DND-41 (cell line): Measurements from ENCODE around the gene KCNH1.

ENCODE experiments used
- ATAC-seq: fragments of 200-7000 bp; cut with Tn5 transposase; 3 replicates; pipeline ENCODE4 v1.9.1; 2021; ENCODE audit warnings: low read depth; ENCODE audit not compliant: insufficient read depth
- DNase-seq: peaks from one replicate; pipeline ENCODE4 v3.0.0-alpha.2; 2020
- H2AFZ ChIP-seq: 2 replicates; pipeline ENCODE4 v1.6.0; 2012; ENCODE audit warnings: low read depth, low read length
- H3K27ac ChIP-seq: 2 replicates; pipeline ENCODE4 v1.5.1; 2012; ENCODE audit warnings: low read length, inconsistent platforms
- H3K27me3 ChIP-seq: fragments of 200-600 bp; sonication (generic); 2 replicates; pipeline ENCODE4 v1.6.0; 2012; ENCODE audit warnings: low read length, mild to moderate bottlenecking, inconsistent platforms; ENCODE audit not compliant: insufficient read depth, poor library complexity
- H3K36me3 ChIP-seq: 2 replicates; pipeline ENCODE4 v1.5.1; 2012; ENCODE audit warnings: low read length, inconsistent platforms; ENCODE audit not compliant: insufficient read depth
- H3K4me1 ChIP-seq: 2 replicates; pipeline ENCODE4 v1.5.1; 2012; ENCODE audit warnings: mild to moderate bottlenecking, low read length; ENCODE audit not compliant: insufficient read depth
- H3K4me2 ChIP-seq: 2 replicates; pipeline ENCODE4 v1.6.0; 2012; ENCODE audit warnings: mild to moderate bottlenecking, moderate library complexity, low read length, inconsistent platforms; ENCODE audit not compliant: insufficient read depth
- H3K4me3 ChIP-seq, 2 experiments: fragments of 200-600 bp in 1 of 2; shearing (Covaris generic) in 1 of 2; 2 replicates each; pipeline ENCODE4 v1.5.1; 2012 to 2016; ENCODE audit warnings: inconsistent platforms in 2 of 2, low read length in 2 of 2, mild to moderate bottlenecking in 2 of 2, low read depth in 1 of 2, moderate library complexity in 1 of 2
- H3K79me2 ChIP-seq: 2 replicates; pipeline ENCODE4 v1.6.0; 2012; ENCODE audit warnings: low read length, inconsistent platforms; ENCODE audit not compliant: insufficient read depth
- H3K9ac ChIP-seq: 2 replicates; pipeline ENCODE4 v1.6.0; 2012; ENCODE audit warnings: low read depth, mild to moderate bottlenecking, inconsistent platforms, low read length, moderate library complexity
- H3K9me3 ChIP-seq: 2 replicates; pipeline ENCODE4 v1.5.1; 2012; ENCODE audit warnings: low read length, moderate library complexity, mild to moderate bottlenecking, inconsistent platforms; ENCODE audit not compliant: insufficient read depth, severe bottlenecking
- H4K20me1 ChIP-seq: 2 replicates; pipeline ENCODE4 v1.6.0; 2012; ENCODE audit warnings: low read length; ENCODE audit not compliant: insufficient read depth
- EZH2 ChIP-seq: IDR thresholded peaks from 3 replicates; pipeline ENCODE4 v1.6.1; 2012; ENCODE audit warnings: borderline replicate concordance, low read depth, mild to moderate bottlenecking, moderate library complexity, low read length, inconsistent platforms; ENCODE audit not compliant: severe bottlenecking
- TF ChIP-seq, protein P1 (sequence below): IDR thresholded peaks from 2 replicates; pipeline ENCODE4 v1.5.1; 2012; ENCODE audit warnings: borderline replicate concordance, low read length, moderate library complexity, mild to moderate bottlenecking; ENCODE audit not compliant: poor library complexity, severe bottlenecking; ENCODE audit errors: extremely low read depth

KCNH1 gene

DNA sequence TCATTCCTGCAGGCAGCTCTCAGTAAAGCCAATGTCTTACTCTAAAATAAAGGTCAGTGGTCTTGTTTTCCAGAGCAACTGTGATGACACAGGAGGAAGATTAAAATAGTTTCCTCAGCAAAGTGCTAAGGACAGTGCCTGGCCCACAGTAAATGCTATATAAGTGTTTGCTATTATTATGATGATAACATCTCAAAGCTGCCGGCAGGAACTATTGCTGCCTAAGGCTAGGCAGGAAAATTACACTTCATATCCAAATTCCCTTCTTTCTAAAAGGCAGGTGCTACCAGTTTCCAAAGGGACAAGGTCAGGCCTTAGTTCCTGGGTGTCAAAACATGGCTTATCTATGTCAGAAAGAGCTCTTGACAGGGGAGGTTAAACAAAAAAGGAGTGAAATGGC lies 403.9 kb downstream of the KCNH1 start:
- Histone ChIP-seq H3K9me3 (no peaks in the 10 kb centered on the region), H2AFZ (no peak overlapping the region), H3K27me3 (no peaks in the 10 kb centered on the region), H3K4me1 (no peaks in the 10 kb centered on the region), H3K79me2 (no peaks in the 10 kb centered on the region), H3K4me2 (no peak overlapping the region), H3K4me3 (no peak overlapping the region), H4K20me1 (no peaks in the 10 kb centered on the region), H3K27ac (no peak overlapping the region), H3K9ac (no peak overlapping the region), H3K36me3 (no peaks in the 10 kb centered on the region)
- DNase-seq, result no peak
- TF ChIP-seq EZH2, result no peak
- TF ChIP-seq, protein P1, sequence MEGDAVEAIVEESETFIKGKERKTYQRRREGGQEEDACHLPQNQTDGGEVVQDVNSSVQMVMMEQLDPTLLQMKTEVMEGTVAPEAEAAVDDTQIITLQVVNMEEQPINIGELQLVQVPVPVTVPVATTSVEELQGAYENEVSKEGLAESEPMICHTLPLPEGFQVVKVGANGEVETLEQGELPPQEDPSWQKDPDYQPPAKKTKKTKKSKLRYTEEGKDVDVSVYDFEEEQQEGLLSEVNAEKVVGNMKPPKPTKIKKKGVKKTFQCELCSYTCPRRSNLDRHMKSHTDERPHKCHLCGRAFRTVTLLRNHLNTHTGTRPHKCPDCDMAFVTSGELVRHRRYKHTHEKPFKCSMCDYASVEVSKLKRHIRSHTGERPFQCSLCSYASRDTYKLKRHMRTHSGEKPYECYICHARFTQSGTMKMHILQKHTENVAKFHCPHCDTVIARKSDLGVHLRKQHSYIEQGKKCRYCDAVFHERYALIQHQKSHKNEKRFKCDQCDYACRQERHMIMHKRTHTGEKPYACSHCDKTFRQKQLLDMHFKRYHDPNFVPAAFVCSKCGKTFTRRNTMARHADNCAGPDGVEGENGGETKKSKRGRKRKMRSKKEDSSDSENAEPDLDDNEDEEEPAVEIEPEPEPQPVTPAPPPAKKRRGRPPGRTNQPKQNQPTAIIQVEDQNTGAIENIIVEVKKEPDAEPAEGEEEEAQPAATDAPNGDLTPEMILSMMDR, result no peak
- no peak for ATAC-seq

DNA sequence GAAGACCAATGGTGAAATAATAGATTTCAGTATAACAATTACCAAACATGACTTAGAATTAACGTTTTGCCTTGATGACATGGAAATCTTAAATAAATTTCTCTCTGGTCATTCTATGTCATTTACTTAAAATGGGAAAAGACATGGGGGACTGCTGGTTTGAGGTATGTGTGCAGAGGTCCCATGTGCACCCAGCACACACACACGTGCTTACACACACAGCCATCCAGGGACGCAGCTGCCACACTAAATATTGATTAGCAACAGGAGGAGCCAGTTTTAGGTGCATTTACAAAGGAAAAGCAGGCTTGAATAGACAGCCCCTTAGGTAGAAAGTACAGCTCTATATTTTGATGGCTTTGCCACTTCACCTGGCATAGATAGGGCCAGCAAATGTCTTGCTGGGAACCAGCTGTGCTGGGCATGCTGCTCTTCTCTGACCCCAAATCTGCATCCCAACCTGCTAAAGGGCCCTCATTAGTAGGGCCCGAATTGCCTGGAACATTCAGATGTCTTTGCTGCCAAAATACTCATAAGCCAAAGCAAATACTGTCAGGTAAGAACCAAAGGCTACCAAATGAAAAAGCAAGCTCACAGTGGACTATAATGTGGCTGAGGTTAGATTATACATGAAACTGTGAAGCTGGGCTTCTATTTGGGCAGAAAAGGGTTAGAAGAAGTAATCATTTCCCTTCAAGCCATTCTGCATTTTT lies 405.4 kb downstream of the KCNH1 start:
- Histone ChIP-seq H4K20me1 (no peaks in the 10 kb centered on the region), H3K27ac (no peak overlapping the region), H3K4me1 (no peaks in the 10 kb centered on the region), H3K27me3 (no peaks in the 10 kb centered on the region), H3K9ac (no peak overlapping the region), H3K9me3 (no peaks in the 10 kb centered on the region), H3K4me2 (no peak overlapping the region), H3K4me3 (no peak overlapping the region), H3K36me3 (no peaks in the 10 kb centered on the region), H3K79me2 (no peaks in the 10 kb centered on the region), H2AFZ (no peak overlapping the region)
- ATAC-seq, result no peak
- DNase-seq, result no peak
- TF ChIP-seq EZH2, result no peak
- TF ChIP-seq, protein P1, result no peak

DNA sequence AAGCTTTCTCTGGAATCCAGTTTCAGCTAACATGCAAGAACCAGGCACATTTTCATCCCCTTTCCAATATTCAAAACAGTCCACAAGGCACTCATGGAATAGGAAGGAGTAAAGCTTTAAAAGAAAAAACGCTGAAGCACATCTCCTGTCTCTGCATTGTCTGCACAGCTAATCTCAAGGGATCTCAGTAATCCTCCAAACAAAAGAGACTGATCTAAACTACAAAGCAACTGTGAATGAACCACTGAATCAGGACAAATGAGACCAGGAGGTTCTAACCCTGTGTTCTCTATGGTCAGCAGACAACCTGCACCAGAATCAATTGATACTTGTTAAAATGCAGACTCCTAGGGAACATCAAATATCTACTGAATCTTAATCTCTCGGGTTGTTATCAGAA lies 406.2 kb downstream of the KCNH1 start:
- H3K79me2 ChIP-seq, result no peaks in the 10 kb centered on the region
- no peaks in the 10 kb centered on the region for H4K20me1 ChIP-seq
- no peak overlapping the region for H3K4me3 ChIP-seq
- no peak overlapping the region for H2AFZ ChIP-seq
- no peak overlapping the region for H3K4me2 ChIP-seq
- no peak for DNase-seq
- TF ChIP-seq, protein P1, result no peak
- no peak for TF ChIP-seq EZH2
- H3K9me3 ChIP-seq, result no peaks in the 10 kb centered on the region
- no peaks in the 10 kb centered on the region for H3K27me3 ChIP-seq
- no peak overlapping the region for H3K9ac ChIP-seq
- no peaks in the 10 kb centered on the region for H3K4me1 ChIP-seq
- ATAC-seq, result no peak
- H3K36me3 ChIP-seq, result no peaks in the 10 kb centered on the region
- H3K27ac ChIP-seq, result no peak overlapping the region
